Transverse colon (tissue), 4 donors: ENCODE results near the gene DCDC2C. TPM values are rescaled to one million over a fixed set of nuclear protein-coding genes. Genes with fewer than 3 reads are reported as not detected.

Experiments
- DNase-seq: peaks from one replicate; pipeline ENCODE4 v3.0.0-alpha.2; 2019
- H3K27ac ChIP-seq, 4 donors: fragments of 200-600 bp; sonication (generic); 2 replicates each; pipeline ENCODE4 v1.5.1; 2016 to 2018; ENCODE audit warnings: inconsistent platforms in 4 of 4
- H3K27me3 ChIP-seq: fragments of 200-600 bp; sonication (generic); 2 replicates; pipeline ENCODE4 v1.5.1; 2017; ENCODE audit warnings: inconsistent platforms
- H3K36me3 ChIP-seq, 4 donors: fragments of 200-600 bp; sonication (generic); 2 replicates each; pipeline ENCODE4 v1.5.1; 2017 to 2019; ENCODE audit warnings: inconsistent platforms in 4 of 4
- H3K4me1 ChIP-seq, 4 donors: fragments of 200-600 bp; sonication (generic); 2 replicates each; pipeline ENCODE4 v1.5.1; 2017 to 2020; ENCODE audit warnings: inconsistent platforms in 4 of 4
- H3K4me3 ChIP-seq, 4 donors: fragments of 200-600 bp; sonication (generic); 1 replicate in 1 of 4; 2 replicates in 3 of 4; pipeline versions ENCODE4 v1.5.1 to v1.6.1; 2017 to 2019; ENCODE audit warnings: inconsistent platforms in 4 of 4
- H3K9me3 ChIP-seq, 2 donors: fragments of 200-600 bp; sonication (generic); 2 replicates each; pipeline ENCODE4 v1.5.1; 2017 to 2019; ENCODE audit warnings: inconsistent platforms in 2 of 2
- CTCF ChIP-seq, 5 experiments: fragments of 200-600 bp in 3 of 5; fragments of 450-650 bp in 2 of 5; sonication (generic) in 3 of 5; IDR thresholded peaks; 1 replicate in 2 of 5; 2 replicates in 3 of 5; pipeline ENCODE4 v1.5.1; 2016 to 2017; ENCODE audit warnings: antibody characterized with exemption in 5 of 5, inconsistent platforms in 3 of 5, mild to moderate bottlenecking in 2 of 5, moderate library complexity in 1 of 5
- EP300 ChIP-seq: sonication (generic); formaldehyde crosslinking; IDR thresholded peaks from one replicate; pipeline ENCODE4 v1.6.1; 2017; ENCODE audit warnings: antibody characterized with exemption, low read depth
- POLR2A ChIP-seq: fragments of 450-650 bp; IDR thresholded peaks from one replicate; pipeline ENCODE4 v1.6.1; 2016; ENCODE audit warnings: antibody characterized with exemption, mild to moderate bottlenecking, moderate library complexity
- POLR2AphosphoS5 ChIP-seq, 3 donors: sonication (generic); formaldehyde crosslinking; IDR thresholded peaks; one replicate each; pipeline ENCODE4 v1.6.1; 2016; ENCODE audit warnings: antibody characterized with exemption in 3 of 3
- WGBS, 2 donors: methylation state at CpG; one replicate each; pipeline ENCODE4 v1.1.5; 2018; ENCODE audit warnings: low coverage in 1 of 2; 5-methylcytosine and 5-hydroxymethylcytosine counted together
- in situ Hi-C, 4 donors: fragments of 200-750 bp; cut with MboI; loops; one replicate each; pipeline versions ENCODE4 v1.15.0 to v1.15.1; 2017; ENCODE audit warnings: low sequenced_read_pairs in 3 of 4, low pct_ligation_motif_present in 1 of 4, low pct_unique_long_range_greater_than_20kb in 1 of 4
- intact Hi-C: fragments of 100-400 bp; cut with DNase I; formaldehyde crosslinking; loops from one replicate; pipeline ENCODE4 v1.15.1; 2023; ENCODE audit warnings: low total_unique reads
- total RNA-seq, 4 donors: library from RNA; depleted of rRNA; stranded (reverse); fragments of >200 nt; gene quantifications; one replicate each; pipeline ENCODE4 v1.1.0, GENCODE V29; 2016

The DCDC2C gene
- total RNA-seq, 4 donors from 2014 or later, result not detected

GRCh38 chr2:3730646-3731045 lies 27.3 kb downstream of the DCDC2C start:
- no peak overlapping the region for H3K4me3 ChIP-seq
- H3K9me3 ChIP-seq, result no peaks in the 10 kb centered on the region
- no peak overlapping the region for H3K27ac ChIP-seq
- no peak for DNase-seq
- H3K4me1 ChIP-seq, result peaks cover 0 to 4% (median 2%) of the 10 kb centered on the region in 4 donors
- in situ Hi-C loops (no loop called here), intact Hi-C loops (no loop called here)
- H3K36me3 ChIP-seq, result no peaks in the 10 kb centered on the region
- WGBS, 2 donors, result 77% methylated on average over 8 of the region's 8 CpGs; no CpG with 5 or more reads in 1 of the 2 donors
- TF ChIP-seq POLR2A (no peak), CTCF (IDR thresholded peaks at IDR 0.05) (no peak), POLR2AphosphoS5 (IDR thresholded peaks at IDR 0.05) (no peak), EP300 (no peak)
- no peaks in the 10 kb centered on the region for H3K27me3 ChIP-seq

GRCh38 chr2:3731829-3732228 lies 28.5 kb downstream of the DCDC2C start:
- peaks cover 0 to 4% (median 2%) of the 10 kb centered on the region in 4 donors for H3K4me1 ChIP-seq
- H3K27me3 ChIP-seq, result no peaks in the 10 kb centered on the region
- H3K36me3 ChIP-seq, result no peaks in the 10 kb centered on the region
- H3K4me3 ChIP-seq, result no peak overlapping the region
- H3K27ac ChIP-seq, result no peak overlapping the region
- in situ Hi-C loops, result no loop called here
- H3K9me3 ChIP-seq, result no peaks in the 10 kb centered on the region
- DNase-seq, result no peak
- WGBS, 2 donors, result 94% methylated on average over 7 of the region's 7 CpGs; no CpG with 5 or more reads in 1 of the 2 donors
- intact Hi-C loops, result no loop called here
- no peak for TF ChIP-seq POLR2AphosphoS5 (IDR thresholded peaks at IDR 0.05)
- TF ChIP-seq EP300, result no peak
- no peak for TF ChIP-seq CTCF (IDR thresholded peaks at IDR 0.05)
- TF ChIP-seq POLR2A, result no peak

GRCh38 chr2:3736112-3736511 lies 32.7 kb downstream of the DCDC2C start:
- TF ChIP-seq CTCF (IDR thresholded peaks at IDR 0.05) (no peak), POLR2AphosphoS5 (IDR thresholded peaks at IDR 0.05) (no peak), POLR2A (no peak), EP300 (no peak)
- Histone ChIP-seq H3K4me1 (no peaks in the 10 kb centered on the region), H3K27me3 (no peaks in the 10 kb centered on the region), H3K4me3 (no peak overlapping the region), H3K9me3 (no peaks in the 10 kb centered on the region), H3K36me3 (no peaks in the 10 kb centered on the region), H3K27ac (no peak overlapping the region)
- 79 to 85% methylated on average over 2 to 7 of the region's 7 CpGs for WGBS, 2 donors
- no peak for DNase-seq
- in situ Hi-C loops (no loop called here), intact Hi-C loops (no loop called here)

- intact Hi-C loops, result no loop called here
- DNase-seq, result no peak
- no peaks in the 10 kb centered on the region for H3K36me3 ChIP-seq
- H3K9me3 ChIP-seq, result no peaks in the 10 kb centered on the region
- H3K4me3 ChIP-seq, result no peak overlapping the region
- in situ Hi-C loops, result no loop called here
- TF ChIP-seq EP300 (no peak), POLR2AphosphoS5 (IDR thresholded peaks at IDR 0.05) (no peak), CTCF (IDR thresholded peaks at IDR 0.05) (no peak), POLR2A (no peak)
- no peak overlapping the region for H3K27ac ChIP-seq
- H3K27me3 ChIP-seq, result no peaks in the 10 kb centered on the region
- 25 to 64% methylated on average over 3 to 9 of the region's 9 CpGs for WGBS, 2 donors
- H3K4me1 ChIP-seq, result no peaks in the 10 kb centered on the region
These were observed 33.8 kb downstream of the DCDC2C start for GRCh38 chr2:3737128-3737527.
